Measurements from ENCODE around the gene BPIFB6. TPM values are rescaled to one million over a fixed set of nuclear protein-coding genes. Genes with fewer than 3 reads are reported as not detected.

BPIFB6 gene
- total RNA-seq, 1 experiment from 2014 or later = not detected

DNA sequence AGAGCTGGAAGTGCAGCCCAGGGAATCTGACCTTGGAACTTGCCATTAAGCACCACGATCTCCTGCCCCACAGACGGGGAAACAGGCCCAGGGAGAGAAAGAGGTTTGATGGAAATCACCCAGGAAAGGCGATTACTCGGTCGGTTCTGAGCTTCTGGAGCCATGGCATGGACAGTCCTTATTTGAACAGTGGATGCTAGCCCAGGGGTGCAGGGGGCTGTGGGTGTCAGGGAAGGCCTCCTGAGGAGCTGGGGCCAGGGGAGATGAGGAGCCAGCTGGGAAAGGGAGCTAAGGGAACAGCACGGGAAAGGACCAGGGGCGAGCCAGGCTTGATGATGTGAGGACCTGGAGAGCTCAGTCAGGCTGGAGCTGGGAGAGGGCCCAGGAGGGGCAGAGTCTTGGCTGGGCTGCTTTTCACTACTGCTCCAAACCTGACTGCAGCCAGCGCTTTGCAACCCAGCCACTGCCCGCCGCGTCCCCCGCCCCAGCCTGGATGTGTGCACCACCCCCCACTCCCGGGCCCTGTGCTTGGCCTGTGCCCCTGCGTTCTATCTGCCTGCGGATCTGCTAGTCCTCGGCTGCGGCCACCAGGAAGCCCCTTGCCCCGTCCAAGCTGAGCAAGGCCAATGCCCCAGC lies 45.0 kb upstream of the BPIFB6 start:
- no peak overlapping the region for H2AFZ ChIP-seq
- no peaks in the 10 kb centered on the region for H3K4me1 ChIP-seq (replicated peaks; ENCODE audit: insufficient read depth)
- POLR2A ChIA-PET (ENCODE audit: unreplicated experiment) = no interaction called here
- H3K9me2 ChIP-seq (ENCODE audit: insufficient read depth) = no peaks in the 10 kb centered on the region
- no peaks in the 10 kb centered on the region for H3K79me2 ChIP-seq (ENCODE audit: low read depth)
- no peak overlapping the region for H3K4me2 ChIP-seq
- no peak overlapping the region for H3K4me3 ChIP-seq
- no peak for TF ChIP-seq EZH2 (IDR thresholded peaks at IDR 0.05; ENCODE audit: low read depth)
- TF ChIP-seq, protein P1, sequence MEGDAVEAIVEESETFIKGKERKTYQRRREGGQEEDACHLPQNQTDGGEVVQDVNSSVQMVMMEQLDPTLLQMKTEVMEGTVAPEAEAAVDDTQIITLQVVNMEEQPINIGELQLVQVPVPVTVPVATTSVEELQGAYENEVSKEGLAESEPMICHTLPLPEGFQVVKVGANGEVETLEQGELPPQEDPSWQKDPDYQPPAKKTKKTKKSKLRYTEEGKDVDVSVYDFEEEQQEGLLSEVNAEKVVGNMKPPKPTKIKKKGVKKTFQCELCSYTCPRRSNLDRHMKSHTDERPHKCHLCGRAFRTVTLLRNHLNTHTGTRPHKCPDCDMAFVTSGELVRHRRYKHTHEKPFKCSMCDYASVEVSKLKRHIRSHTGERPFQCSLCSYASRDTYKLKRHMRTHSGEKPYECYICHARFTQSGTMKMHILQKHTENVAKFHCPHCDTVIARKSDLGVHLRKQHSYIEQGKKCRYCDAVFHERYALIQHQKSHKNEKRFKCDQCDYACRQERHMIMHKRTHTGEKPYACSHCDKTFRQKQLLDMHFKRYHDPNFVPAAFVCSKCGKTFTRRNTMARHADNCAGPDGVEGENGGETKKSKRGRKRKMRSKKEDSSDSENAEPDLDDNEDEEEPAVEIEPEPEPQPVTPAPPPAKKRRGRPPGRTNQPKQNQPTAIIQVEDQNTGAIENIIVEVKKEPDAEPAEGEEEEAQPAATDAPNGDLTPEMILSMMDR (conservative IDR thresholded peaks at IDR 0.05) = no peak
- H3K36me3 ChIP-seq (ENCODE audit: low read depth) = no peaks in the 10 kb centered on the region
- no peaks in the 10 kb centered on the region for H3F3A ChIP-seq (ENCODE audit: insufficient read depth, low read depth)
- no TSS peak for BruUV-seq (replicated peaks)
- CTCF ChIA-PET = no interaction called here
- intact Hi-C loops (cut with micrococcal nuclease; ENCODE audit: unreplicated experiment) = no loop called here
- peaks cover 70% of the 10 kb centered on the region for H3K27me3 ChIP-seq (ENCODE audit: insufficient read depth, low read depth)
- H3K9me3 ChIP-seq (ENCODE audit: insufficient read depth, low read depth) = no peaks in the 10 kb centered on the region
- H4K20me1 ChIP-seq (ENCODE audit: insufficient read depth) = no peaks in the 10 kb centered on the region
- no peak for DNase-seq
- H3K27ac ChIP-seq = no peak overlapping the region

DNA sequence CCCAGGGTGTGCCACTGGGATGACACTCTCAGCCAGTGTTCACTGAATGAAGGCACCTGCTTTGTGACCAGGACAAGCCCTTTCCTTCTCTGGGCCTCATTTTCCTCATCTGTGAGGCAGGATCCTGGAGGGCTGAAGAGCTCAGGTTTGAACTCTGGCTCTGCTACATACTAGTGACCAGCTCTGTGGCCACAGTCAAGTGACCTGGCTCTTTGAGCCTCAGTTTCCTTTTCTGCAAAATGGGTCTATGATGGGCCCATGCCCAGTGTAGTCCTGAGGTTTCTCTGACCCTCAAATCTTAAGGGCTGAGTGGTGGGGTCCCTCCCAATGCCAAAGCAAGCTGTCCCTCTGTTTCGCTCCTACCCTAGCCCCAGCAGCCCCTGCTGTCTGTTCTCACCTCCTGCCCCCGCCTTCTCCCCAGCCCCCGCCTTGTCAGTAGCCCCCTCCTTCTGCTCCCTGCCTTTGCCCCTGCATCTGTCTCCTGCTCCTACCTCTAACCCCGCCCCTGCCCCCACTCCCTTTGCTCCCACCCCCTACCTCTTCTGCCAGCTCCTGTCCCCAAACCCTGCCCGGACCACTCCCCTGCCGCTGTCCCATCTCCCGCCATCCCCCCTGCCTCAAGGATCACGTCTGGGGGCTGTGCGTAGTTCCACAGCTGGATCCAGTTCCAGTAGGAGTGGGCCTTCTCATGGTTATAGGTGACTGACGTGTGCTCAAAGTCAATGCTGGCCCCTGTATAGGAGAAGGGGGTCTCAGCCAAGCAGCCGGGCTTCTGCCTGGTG lies 44.2 kb upstream of the BPIFB6 start:
- Histone ChIP-seq H2AFZ (no peak overlapping the region), H3K36me3 (ENCODE audit: low read depth) (no peaks in the 10 kb centered on the region), H3F3A (ENCODE audit: insufficient read depth, low read depth) (no peaks in the 10 kb centered on the region), H4K20me1 (ENCODE audit: insufficient read depth) (no peaks in the 10 kb centered on the region), H3K9me2 (ENCODE audit: insufficient read depth) (no peaks in the 10 kb centered on the region), H3K4me1 (replicated peaks; ENCODE audit: insufficient read depth) (no peaks in the 10 kb centered on the region), H3K79me2 (ENCODE audit: low read depth) (no peaks in the 10 kb centered on the region), H3K9me3 (ENCODE audit: insufficient read depth, low read depth) (no peaks in the 10 kb centered on the region), H3K4me2 (no peak overlapping the region), H3K4me3 (no peak overlapping the region), H3K27ac (no peak overlapping the region), H3K27me3 (ENCODE audit: insufficient read depth, low read depth) (peaks cover 75% of the 10 kb centered on the region)
- no peak for DNase-seq
- intact Hi-C loops (cut with micrococcal nuclease; ENCODE audit: unreplicated experiment) = no loop called here
- no TSS peak for BruUV-seq (replicated peaks)
- ChIA-PET POLR2A (ENCODE audit: unreplicated experiment) (no interaction called here), CTCF (no interaction called here)
- TF ChIP-seq, protein P1 (conservative IDR thresholded peaks at IDR 0.05) = no peak
- TF ChIP-seq EZH2 (IDR thresholded peaks at IDR 0.05; ENCODE audit: low read depth) = no peak

DNA sequence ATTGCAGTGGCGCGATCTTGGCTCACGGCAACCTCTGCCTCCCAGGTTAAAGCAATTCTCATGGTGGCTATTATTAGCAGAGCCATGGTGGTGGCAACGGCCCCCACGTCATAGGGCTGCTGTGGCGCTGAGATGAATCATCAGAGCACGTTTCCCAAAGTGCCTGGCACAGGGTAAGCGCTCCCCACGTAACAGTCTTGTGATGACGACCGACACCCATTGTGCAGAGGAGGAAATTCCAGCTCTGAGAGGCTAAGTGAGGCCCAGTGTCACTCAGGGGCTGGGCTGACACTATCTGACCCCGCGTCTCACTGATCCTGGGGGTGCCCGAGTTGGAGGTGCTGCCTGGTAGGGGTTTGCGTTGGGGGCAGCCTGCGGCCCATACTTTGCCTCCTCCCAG lies 43.4 kb upstream of the BPIFB6 start:
- intact Hi-C loops (cut with micrococcal nuclease; ENCODE audit: unreplicated experiment) = no loop called here
- H2AFZ ChIP-seq = no peak overlapping the region
- no peak overlapping the region for H3K4me3 ChIP-seq
- no peak overlapping the region for H3K4me2 ChIP-seq
- no peaks in the 10 kb centered on the region for H3K9me3 ChIP-seq (ENCODE audit: insufficient read depth, low read depth)
- no peaks in the 10 kb centered on the region for H3K9me2 ChIP-seq (ENCODE audit: insufficient read depth)
- H3K79me2 ChIP-seq (ENCODE audit: low read depth) = no peaks in the 10 kb centered on the region
- no peak for DNase-seq
- ChIA-PET CTCF (no interaction called here), POLR2A (ENCODE audit: unreplicated experiment) (no interaction called here)
- no peaks in the 10 kb centered on the region for H4K20me1 ChIP-seq (ENCODE audit: insufficient read depth)
- no peaks in the 10 kb centered on the region for H3K36me3 ChIP-seq (ENCODE audit: low read depth)
- H3F3A ChIP-seq (ENCODE audit: insufficient read depth, low read depth) = no peaks in the 10 kb centered on the region
- no peak for TF ChIP-seq EZH2 (IDR thresholded peaks at IDR 0.05; ENCODE audit: low read depth)
- TF ChIP-seq, protein P1 (conservative IDR thresholded peaks at IDR 0.05) = no peak
- no peak overlapping the region for H3K27ac ChIP-seq
- BruUV-seq (replicated peaks) = no TSS peak
- peaks cover 80% of the 10 kb centered on the region for H3K27me3 ChIP-seq (ENCODE audit: insufficient read depth, low read depth)
- no peaks in the 10 kb centered on the region for H3K4me1 ChIP-seq (replicated peaks; ENCODE audit: insufficient read depth)
